Esophagus mucosa (tissue), 1 donor: ENCODE data around the gene NXF1. TPM values are rescaled to one million over a fixed set of nuclear protein-coding genes. Genes with fewer than 3 reads are reported as not detected.
"Not testable (repeated sequence)": the region's sequence is repeated elsewhere in the genome, so short reads cannot be mapped to it uniquely, and the experiment has no call there.

ENCODE experiments used
- ATAC-seq: fragments of 200-7000 bp; cut with Tn5 transposase; one replicate; pipeline ENCODE4 v1.9.1; 2020
- total RNA-seq: library from RNA; stranded (reverse); gene quantifications from one replicate; pipeline ENCODE4 v1.2.4, GENCODE V29; 2023
- donor health status: DM: yes; HTN: yes; CAD: no.

The NXF1 gene
- 39.1 TPM for total RNA-seq

GRCh38 chr11:62805076-62805892 lies at the start of gene NXF1:
NXF1 (minus strand) TSS chr11:62805440; CDS start chr11:62805356, 84 bp downstream.
- peak; percentile 94 for ATAC-seq

DNA sequence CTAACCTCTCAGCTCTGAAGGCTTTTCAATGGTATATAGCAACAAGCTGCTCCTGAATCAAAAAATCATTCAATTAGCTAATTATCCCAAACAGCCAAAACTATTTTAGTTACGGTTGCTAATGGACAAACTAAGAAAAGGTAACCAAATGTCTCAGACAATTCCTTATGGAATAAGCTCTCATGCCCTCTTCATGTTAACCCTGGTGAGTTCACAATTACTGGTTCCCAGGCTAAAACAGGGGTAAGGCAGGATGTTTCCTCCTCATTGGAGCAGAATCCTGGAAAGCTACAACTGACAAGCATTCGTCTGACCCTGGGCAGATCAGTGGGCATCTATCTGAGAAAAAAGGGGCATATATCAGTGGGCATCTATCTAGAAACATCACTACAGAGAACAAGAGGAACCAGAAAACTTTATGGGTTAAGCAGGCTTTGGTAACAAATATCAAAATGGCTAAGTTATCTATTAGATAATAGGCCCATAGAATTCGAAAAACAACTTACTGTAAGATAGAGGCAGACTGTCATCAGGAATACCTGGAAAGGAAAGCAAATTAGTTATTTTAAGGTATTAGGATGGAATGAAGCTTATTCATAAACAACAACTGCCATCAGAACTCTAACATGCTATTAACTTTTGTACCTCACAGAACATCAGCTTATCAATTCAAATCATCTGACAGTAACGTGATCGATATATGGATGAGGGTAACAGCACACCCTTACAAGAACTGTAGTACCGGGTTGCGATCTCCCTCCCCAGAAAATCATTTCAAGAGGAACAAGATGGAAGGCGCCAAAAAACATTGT lies 49.0 kb upstream of the NXF1 start:
- ATAC-seq, result no peak

- ATAC-seq, result no peak
Measured at GRCh38 chr11:62853279-62853965, 48.2 kb upstream of the NXF1 start.

DNA sequence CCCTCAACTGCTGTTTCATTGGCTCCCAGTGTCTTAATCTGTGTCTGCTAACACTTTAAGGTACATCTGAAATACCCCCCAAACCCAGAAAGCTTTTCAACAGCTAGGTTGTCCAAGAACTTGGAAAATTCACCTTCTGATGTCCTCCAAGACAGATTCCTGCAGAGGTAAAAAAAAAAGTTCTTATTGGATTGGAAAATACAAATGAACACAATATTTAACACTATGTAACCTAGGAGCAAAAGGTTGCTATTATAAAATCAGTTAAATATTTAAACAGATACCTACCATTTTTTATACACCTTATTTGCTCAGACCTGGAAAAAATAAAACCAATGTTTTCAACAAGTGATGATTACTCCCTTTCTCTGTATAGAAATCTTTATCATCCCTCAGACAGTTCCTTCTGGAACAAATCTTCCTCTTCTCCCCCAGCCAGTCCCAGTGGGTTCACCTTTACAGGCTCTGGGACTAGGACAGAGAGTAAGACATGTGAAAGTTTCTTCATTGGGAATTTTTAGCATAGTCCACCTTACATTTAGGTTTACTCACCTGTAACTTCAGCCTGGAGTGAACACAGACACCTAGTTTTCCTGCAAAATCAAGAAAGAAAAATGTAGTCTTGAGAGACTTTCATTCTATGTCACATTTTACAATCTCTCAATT lies 47.4 kb upstream of the NXF1 start:
- ATAC-seq, result no peak

- ATAC-seq, result no peak
Measured at GRCh38 chr11:62851807-62852522, 46.7 kb upstream of the NXF1 start.

GRCh38 chr11:62850911-62851806 lies 45.9 kb upstream of the NXF1 start:
- ATAC-seq, result no peak

- no peak for ATAC-seq
Measured at GRCh38 chr11:62847767-62848314, 42.6 kb upstream of the NXF1 start.

DNA sequence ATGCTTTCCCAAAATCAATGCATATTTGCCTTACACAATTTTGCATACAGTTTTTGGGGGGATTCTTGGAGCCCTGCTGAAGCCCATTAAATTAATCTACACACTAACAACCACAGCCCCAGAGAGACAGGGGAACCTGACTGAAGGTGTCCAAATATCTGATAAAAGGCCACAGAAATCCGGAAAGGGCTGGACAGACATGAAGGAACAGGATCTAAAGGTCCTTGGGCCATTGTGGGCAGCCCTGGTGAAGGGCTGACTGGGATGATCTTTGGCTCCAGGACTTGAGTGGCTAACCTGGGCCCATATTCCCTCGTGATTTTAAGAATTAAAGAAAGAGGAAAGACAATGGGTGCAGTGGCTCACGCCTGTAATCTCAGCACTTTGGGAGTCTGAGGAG lies 40.9 kb upstream of the NXF1 start:
- no peak for ATAC-seq

- no peak for ATAC-seq
Measured at GRCh38 chr11:62844154-62844553, 38.9 kb upstream of the NXF1 start.

DNA sequence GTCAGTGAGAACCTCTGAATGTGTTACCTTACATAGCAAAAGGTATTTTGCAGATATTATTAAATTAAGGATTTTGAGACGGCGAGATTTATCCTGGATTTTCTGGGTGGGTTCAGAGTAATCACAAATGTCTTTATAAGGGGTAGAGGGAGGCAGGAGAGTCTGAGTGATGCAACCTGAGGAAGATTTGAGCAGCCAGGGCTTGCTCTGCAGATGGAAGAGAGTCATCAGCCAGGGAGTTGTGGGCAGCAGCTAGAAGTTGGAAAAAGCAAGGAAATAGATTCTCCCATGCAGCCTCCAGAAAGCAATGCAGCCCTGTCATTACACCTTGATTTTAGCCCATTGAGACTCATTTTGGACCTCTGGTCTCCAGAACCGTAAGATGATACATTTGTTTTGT lies 38.2 kb upstream of the NXF1 start:
- ATAC-seq, result no peak

DNA sequence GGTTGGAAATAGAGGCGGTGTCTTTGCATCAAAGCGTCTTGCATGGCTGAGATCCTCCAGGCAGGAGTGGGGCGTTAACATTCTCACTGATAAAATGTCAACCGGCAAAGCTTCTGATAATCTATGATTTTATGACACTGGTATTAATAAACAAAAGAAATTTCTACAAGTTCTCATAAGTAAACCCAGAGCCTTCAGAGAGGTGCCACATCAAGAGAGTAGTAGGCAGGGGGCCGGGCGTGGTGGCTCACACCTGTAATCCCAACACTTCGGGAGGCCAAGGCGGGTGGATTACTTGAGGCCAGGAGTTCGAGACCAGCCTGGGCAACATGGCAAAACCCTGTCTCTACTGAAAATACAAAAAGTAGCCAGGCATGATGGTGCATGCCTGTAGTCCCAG lies 37.7 kb upstream of the NXF1 start:
- not testable (repeated sequence) for ATAC-seq

DNA sequence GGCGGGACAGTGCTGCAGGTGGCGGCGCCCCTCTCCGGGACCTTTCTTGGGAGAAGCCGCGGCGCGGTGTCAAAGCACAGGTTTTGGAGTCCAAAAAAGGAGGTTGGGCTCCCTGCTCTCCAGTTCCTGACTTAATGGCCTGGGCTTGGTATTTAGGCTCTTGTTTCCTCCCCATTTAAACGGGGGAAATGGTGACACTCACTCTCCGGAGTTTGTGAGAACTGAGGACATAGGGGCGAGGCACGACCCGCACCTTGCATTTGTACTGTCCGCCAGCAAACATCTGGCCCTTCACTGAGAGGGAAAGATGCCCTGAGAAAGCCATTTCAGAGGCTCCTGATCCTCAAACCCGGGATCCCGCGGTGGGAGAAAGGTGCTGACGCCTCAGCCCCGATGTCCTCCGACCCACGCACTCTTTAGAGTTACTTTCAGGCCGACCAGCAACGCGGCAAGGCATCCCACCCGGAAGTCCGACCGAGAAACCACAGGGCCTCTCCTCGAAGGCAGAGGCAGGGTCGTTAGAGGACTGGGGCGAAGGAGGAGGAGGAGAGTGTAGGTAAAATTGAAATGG lies 37.0 kb upstream of the NXF1 start:
- no peak for ATAC-seq

DNA sequence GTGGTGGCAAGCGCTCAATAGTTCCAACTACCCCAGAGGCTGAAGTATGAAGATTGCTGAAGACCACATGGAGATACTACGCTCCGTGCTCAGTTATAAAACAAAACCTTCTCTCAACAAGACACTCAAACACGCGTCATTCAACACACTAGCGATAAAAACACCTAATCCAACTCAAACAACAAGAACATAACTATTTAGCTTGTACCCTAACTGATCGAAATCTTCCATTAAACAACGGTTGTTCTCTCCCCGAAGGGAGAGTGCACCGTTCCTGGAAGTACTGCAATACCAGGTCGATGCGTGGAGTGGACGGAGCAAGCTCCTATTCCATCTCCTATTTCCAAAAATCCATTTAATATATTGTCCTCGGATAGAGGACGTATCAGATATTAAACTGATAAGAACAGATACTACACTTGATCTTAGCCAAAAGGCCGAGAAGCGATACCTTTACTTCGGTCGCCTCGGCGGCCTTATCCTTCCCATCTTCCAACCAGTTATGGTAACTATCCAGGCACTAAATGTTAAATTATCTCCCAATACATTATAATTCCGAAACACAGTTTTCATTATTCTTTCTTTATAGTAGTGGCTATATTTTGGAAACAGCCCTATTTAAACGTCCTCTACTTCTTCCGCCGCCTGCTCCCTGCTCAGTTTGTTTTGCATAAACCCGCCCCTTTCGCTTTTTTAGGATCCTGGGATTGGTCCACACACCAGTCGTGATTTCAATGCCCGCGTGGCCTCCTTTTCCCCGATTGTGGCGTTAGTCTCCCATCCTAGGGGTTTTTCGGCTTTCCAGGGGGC lies 36.3 kb upstream of the NXF1 start:
- peak; percentile 83 for ATAC-seq

DNA sequence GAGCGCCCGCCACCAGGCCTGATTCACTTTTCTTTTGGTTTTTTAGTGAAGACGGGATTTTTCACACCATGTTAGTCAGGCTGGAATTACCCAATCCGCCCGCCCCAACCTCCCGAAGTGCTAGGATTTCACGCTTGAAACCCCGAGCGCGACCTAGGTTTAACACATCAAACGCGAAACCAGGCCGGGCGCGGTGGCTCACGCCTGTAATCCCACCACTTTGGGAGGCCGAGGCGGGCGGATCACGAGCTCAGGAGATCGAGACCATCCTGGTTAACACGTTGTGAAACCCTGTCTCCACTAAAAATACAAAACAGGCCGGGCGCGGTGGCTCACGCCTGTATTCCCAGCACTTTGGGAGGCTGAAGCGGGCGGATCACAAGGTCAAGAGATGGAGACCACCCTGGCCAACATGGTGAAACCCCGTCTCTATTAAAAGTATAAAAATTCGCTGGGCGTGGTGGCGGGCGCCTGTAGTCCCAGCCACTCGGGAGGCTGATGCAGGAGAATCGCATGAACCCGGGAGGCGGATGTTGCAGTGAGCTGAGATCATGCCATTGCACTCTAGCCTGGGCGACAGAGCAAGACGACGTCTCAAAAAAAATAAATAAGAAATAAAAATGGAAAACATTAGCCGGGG lies 35.6 kb upstream of the NXF1 start:
- peak; percentile 3 for ATAC-seq

DNA sequence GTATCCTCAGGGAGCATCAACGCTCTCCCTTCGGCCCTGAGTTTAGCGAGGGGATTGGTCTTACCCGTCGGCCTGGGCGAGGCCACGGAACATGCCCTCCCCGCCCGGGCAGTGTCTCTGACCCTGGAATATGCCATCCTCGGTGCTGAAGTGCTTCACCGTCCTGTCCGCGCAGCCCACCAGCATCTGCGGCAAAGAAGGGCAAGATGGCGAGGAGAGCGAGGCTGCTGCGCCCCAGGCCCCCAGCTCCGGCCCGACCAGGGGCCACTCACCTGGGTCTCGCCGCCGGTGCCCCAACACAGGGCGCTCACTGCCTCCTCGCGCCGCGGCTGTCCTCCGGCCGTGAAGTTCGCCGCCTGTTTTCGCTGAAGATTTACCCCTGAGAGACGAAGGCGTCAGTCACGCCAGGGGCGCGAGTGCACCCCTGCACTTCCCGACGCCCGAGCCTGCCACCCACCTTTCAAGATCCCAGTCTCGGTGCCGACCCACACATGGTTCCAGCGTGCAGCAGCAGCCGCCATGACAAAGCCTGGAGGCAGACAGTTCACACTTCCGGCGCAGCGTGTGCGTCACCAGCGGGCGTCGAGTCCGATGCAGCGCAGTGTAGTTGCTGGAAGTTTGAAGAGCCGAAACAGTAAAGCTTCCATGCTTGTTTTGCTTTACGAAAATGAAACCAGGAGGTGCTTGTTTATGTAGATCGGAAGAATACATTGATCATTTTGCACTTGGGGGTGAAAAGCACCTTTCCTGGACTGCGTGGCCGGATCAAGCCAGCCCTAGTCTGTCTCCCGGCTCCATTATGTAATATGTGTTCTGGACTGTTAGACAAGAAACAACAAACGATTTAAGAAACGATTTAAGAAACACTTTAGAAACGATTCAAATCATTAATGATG lies 34.1 kb upstream of the NXF1 start, which contains the start of gene WDR74:
TSS of gene WDR74 (minus strand) at position 541 of the 896 bp plus-strand sequence. CDS start at position 521, 20 bp downstream.
- ATAC-seq, result peak; percentile 75

DNA sequence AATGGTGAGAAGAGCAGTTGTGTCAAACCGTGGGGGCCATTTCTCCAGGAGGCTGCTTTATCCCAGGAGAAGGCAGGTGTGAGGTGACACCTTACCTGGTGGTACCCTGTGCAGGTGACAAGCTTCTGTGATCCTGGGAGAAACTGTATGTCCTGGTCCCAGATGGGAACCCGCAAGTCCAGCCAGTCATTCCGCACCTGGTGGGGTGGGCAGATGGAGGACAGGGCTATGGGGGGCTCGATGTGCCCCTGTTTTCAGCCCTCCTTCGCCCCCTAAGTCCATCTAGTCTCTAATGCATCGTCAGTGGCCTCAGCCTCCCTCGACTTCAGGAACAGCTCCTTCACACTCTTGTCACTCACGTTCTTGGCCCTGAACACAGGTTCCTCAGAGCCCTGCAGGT lies 30.1 kb upstream of the NXF1 start:
- no peak for ATAC-seq
